HL-60/S4 treated with phorbol 12-myristate 13-acetate at 8.2 ng/mL for 4 days and 3 days (cell line): ENCODE results near the gene CYP27A1.

Experiments used
- in situ Hi-C: fragments of 300-500 bp; cut with MboI; formaldehyde crosslinking; loops from 2 replicates; pipeline ENCODE4 v1.15.0; 2022; ENCODE audit warnings: low sequenced_read_pairs

The CYP27A1 gene

DNA sequence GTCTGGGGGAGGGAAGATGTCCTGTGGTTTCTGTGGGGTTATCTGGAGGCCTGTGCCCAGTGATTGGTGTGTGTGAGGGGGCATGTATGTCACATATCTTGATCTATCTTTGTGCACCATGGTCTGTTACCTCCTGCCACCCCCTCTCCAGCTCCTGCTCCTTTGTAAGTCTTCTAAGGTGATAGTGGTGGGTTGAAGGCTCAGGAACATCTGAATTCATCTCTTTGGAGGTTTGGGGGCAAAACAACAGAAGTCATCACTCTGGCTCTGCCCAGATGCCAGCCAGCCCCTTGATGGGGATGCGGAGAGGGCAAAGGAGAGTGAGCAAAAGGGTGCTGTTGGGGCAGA is 74.9 kb downstream of the CYP27A1 start:
- in situ Hi-C loops = no loop called here

- in situ Hi-C loops = no loop called here
These were observed 75.6 kb downstream of the CYP27A1 start for GRCh38 chr2:218857371-218858137.

- in situ Hi-C loops = no loop called here
These were observed 76.1 kb downstream of the CYP27A1 start for GRCh38 chr2:218858138-218858445.

GRCh38 chr2:218858671-218859555 is 77.0 kb downstream of the CYP27A1 start:
- in situ Hi-C loops = no loop called here

GRCh38 chr2:218859556-218859987 is 77.6 kb downstream of the CYP27A1 start, which contains the start of gene WNT6:
Gene WNT6 (plus strand): TSS chr2:218859805. CDS start chr2:218860038, 233 bp downstream.
- in situ Hi-C loops = no loop called here

DNA sequence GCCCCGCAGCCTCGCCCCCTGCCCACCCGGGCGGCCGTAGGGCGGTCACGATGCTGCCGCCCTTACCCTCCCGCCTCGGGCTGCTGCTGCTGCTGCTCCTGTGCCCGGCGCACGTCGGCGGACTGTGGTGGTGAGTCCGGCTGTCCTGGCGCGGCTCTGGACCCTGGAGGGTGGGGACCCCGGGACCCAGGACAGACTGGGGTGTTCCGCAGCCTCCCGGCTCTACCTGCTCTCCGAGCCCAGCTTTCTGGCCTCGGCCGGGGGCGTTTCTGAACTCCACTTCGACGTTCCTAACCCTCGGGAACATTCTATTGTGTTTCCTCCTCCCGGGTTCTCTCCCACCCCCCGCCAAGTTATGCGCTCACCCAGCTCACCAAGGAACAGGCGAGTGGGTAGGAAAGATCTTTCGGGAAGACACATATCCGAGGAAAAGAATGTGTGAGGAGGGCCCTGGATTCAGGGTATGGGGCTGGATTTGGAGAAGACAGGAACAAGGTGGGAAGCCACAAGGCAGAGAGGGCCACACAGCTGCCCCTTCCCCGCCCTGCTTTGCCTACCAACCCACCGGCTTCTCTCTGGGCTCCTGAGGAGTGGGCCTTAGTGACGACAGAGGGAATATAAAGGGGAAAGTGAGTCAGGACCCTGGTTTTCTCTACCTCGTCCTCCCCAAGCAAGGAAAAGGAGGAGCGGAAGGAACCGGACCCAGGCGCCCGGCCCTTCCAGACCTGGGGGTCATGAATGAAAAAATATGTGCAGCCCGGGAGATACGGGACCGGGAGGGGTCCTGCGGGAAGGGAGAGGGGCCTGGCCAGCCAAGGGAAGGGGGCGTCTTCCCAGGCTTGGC is 78.3 kb downstream of the CYP27A1 start:
- in situ Hi-C loops = no loop called here

- in situ Hi-C loops = no loop called here
These were observed 79.0 kb downstream of the CYP27A1 start for GRCh38 chr2:218860950-218861381.

- in situ Hi-C loops = no loop called here
These were observed 79.8 kb downstream of the CYP27A1 start for GRCh38 chr2:218861645-218862318.

- in situ Hi-C loops = no loop called here
These were observed 81.1 kb downstream of the CYP27A1 start for GRCh38 chr2:218863021-218863520.
